ENCODE measurements around the gene TLL1.

The TLL1 gene

DNA sequence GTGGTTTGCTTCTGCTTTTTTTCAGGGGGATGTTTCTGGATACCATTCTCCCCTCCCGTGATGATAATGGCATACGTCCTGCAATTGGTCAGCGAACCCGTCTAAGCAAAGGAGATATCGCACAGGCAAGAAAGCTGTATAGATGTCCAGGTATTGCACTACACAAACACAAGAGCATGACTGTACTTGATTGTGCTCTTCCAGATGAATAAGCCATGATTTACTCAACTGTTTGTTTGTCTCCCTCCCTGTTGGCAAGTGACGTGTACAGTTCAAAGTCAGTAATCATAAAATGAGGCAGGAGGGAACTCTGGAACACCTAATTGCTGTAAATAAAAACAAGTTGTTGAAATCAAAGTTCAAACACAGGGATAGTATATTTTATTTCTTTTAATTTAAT lies 141.4 kb downstream of the TLL1 start:
- TF ChIP-seq GATA1 (IDR thresholded peaks at IDR 0.05; ENCODE audit: low read depth, low read length) (no peak), POLR2A (IDR thresholded peaks at IDR 0.05; ENCODE audit: low read length) (no peak)
- DNase-seq, result no peak

DNA sequence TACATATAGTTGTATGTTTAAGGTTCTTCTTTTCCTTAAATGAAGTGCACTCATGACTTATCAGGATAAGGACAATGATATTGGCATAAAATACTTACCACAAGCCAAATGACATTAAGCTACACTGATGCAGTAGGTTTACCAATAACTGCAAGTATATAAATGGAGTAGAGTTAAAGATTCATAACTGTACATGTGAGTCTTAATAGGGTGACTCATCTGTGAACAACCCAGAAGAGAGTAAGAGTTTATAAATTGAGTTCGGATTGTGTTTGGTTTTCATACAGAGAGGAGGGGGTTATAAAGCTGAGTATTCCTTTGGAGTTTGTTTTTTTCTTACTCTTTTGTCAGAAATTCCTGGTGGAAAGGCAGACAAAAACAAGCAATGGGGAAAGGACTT lies 144.8 kb downstream of the TLL1 start:
- no peak for TF ChIP-seq POLR2A (IDR thresholded peaks at IDR 0.05; ENCODE audit: low read length)
- no peak for TF ChIP-seq GATA1 (IDR thresholded peaks at IDR 0.05; ENCODE audit: low read depth, low read length)
- no peak for DNase-seq

DNA sequence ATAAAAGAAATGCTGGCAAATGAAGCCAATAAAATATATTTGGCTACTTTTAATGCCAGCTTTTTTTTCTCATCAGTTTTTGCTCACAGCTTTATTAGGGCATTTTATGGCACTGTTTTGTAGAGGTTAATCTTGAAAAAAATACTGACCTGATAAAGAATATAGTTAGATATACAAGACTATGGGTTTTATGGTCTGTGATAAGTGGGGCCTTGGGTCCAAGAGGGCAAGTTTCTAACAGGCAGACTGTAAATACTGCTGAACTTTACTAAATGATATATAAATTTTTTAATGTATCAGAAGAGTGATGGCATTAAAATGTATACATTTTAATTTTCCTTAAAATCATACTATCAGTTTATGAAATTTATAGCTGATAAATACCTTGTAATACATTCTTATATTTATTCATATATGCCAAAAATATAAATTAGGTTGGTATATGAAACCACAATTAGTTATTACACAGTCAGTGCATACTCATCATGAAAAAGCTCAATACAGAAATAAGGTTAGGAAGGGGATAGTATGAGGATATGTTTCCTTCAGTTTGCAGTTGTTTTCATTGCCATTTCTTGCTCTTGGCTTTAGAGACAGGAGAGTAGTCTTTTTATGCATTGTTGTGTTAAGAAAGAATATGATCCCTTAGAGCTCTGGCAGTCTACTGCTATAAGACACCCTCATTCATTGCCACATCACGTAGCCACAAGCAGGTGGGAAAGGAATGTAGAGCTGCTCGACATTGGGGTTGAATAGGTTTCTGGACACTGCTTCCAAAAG lies 146.6 kb downstream of the TLL1 start:
- DNase-seq, result no peak
- TF ChIP-seq GATA1 (IDR thresholded peaks at IDR 0.05; ENCODE audit: low read depth, low read length) (no peak), POLR2A (IDR thresholded peaks at IDR 0.05; ENCODE audit: low read length) (no peak)

DNA sequence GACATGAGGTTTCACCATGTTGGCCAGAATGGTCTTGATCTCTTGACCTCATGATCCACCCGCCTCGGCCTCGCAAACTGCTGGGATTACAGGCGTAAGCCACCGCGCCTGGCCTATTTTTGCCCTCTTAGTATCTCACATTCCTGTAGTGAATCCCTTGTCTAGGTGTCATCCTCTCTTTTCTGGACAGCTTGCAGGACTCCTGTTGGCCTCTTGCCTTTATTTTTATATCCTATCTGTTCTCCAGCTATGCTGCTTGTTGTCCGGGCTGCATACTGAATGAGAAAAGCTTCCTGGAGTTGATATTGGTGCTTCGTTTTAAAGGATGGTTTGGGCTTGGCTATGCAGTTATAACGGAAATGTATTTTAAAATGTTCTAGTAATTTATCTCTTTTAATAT lies 148.6 kb downstream of the TLL1 start:
- no peak for TF ChIP-seq GATA1 (IDR thresholded peaks at IDR 0.05; ENCODE audit: low read depth, low read length)
- no peak for TF ChIP-seq POLR2A (IDR thresholded peaks at IDR 0.05; ENCODE audit: low read length)
- no peak for DNase-seq

DNA sequence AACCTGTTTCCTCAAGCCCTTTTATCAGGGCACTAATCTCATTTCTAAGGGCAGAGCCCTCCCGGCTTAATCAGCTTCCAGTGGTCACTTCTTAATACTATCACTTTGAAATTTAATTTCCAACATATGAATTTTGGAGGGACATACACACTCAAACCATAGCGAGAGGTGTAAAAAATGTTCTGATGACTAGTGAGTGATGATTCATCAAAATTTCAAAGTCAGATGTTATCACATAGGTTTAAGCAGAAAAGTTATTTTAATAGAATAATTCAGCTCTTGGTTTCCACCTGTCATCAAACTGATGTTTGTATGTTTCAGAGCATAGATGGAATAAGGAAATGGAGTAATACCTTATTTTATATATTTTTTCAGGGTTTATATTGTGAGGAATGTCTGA lies 161.9 kb downstream of the TLL1 start:
- no peak for DNase-seq
- TF ChIP-seq POLR2A (IDR thresholded peaks at IDR 0.05; ENCODE audit: low read length) (no peak), GATA1 (IDR thresholded peaks at IDR 0.05; ENCODE audit: low read depth, low read length) (no peak)

DNA sequence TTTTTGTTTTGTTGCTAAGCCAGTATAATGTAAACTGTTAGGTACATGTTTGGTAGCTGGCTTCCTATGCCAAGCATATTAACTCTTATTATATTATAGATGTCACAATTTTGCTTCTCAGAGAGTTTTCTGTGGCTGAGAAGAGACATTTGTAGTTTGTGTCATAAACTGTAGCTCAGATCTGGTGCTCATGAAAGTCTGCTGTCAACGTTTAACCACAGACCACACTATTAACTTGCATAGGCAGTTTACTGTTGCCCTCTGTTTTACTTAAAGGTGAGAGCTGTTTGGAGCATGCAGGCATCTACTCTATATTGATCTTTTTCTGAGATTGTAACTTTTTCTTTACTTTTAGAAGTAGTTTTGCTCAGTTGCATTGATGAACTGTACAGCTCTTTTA lies 166.8 kb downstream of the TLL1 start:
- no peak for DNase-seq
- TF ChIP-seq POLR2A (IDR thresholded peaks at IDR 0.05; ENCODE audit: low read length) (no peak), GATA1 (IDR thresholded peaks at IDR 0.05; ENCODE audit: low read depth, low read length) (no peak)

DNA sequence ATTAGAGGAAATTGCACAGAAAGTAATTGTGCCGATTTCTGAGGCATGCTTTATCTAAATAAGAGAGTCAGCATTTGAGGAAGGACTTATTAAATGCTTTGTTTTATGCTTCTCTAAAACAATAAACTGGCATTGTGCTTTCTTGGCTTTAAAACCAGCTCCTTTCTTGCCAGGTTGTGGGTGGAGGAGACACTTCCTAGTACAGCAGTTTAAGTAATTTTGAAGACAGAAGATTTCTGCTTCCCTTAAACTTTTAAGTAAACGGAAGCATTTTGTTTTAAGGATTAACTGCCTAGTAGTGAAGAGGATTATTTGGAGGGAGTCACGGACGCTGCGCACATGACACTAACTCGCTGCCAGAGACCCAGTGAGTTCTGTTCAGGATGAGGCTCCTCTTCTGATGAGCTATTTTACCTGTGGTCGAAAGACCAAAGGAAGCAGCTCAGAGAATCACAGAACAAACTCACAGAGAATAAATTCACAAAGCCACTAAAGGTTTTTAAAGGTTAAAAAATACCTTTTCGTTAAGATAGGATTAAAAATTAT lies 169.5 kb downstream of the TLL1 start:
- TF ChIP-seq POLR2A (IDR thresholded peaks at IDR 0.05; ENCODE audit: low read length), result no peak
- TF ChIP-seq GATA1 (IDR thresholded peaks at IDR 0.05; ENCODE audit: low read depth, low read length), result no peak
- DNase-seq, result no peak

DNA sequence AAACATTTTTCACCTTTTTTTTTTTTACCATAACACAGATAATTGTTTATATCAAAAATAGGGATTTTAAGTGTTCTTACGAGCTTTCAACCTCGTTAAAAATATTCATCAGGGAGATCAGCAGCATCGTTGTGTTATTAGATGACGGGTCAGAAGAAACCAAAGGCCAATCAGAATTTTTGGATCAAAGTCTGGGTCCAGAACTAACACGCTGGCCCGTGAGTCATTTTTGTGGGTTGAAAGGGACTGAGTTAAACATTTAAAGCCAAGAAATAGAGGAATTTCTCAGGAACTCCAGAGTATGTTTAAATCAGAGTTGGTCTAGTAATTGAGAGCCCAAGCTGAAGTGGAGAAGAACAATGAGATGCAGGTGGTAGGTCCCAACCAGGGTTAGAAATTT lies 170.8 kb downstream of the TLL1 start:
- DNase-seq, result no peak
- TF ChIP-seq POLR2A (IDR thresholded peaks at IDR 0.05; ENCODE audit: low read length), result no peak
- TF ChIP-seq GATA1 (IDR thresholded peaks at IDR 0.05; ENCODE audit: low read depth, low read length), result no peak

DNA sequence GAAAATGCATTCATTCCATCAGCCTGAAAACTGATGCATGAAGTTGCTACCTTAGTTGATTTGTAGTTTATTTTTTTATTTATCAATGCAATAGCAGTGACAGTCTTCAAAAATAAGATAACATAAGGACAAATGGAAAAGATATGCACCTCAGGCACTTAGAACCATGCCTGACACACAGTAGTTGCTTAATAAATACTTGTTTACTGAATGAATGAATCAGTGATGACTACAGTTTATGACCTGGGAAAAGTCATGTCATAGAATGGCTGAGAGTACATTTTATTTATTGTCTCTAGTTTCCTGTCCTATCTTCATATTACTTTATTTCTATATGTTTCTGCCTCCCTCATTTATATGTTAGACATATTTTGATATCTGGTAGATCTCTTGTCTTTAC lies 171.8 kb downstream of the TLL1 start:
- DNase-seq, result no peak
- TF ChIP-seq GATA1 (IDR thresholded peaks at IDR 0.05; ENCODE audit: low read depth, low read length), result no peak
- TF ChIP-seq POLR2A (IDR thresholded peaks at IDR 0.05; ENCODE audit: low read length), result no peak

DNA sequence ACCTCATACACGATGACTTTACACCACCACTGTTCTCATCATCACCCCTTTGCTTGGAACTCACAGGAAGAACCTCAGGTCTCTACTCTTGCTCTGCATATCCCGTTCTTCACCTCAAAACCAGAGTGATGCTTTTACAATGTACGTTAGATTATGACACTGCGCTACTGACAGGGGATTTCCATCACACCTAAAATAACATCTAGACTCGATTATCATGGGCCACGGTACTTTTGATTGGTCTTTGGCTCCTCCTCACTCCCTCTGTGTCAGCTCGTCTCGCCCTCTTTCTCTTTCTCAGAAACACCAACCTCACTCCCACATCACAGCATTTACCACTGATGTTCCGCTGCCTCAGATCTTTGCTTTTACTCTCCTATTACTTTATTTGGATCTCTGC lies 172.4 kb downstream of the TLL1 start:
- no peak for DNase-seq
- TF ChIP-seq POLR2A (IDR thresholded peaks at IDR 0.05; ENCODE audit: low read length) (no peak), GATA1 (IDR thresholded peaks at IDR 0.05; ENCODE audit: low read depth, low read length) (no peak)

DNA sequence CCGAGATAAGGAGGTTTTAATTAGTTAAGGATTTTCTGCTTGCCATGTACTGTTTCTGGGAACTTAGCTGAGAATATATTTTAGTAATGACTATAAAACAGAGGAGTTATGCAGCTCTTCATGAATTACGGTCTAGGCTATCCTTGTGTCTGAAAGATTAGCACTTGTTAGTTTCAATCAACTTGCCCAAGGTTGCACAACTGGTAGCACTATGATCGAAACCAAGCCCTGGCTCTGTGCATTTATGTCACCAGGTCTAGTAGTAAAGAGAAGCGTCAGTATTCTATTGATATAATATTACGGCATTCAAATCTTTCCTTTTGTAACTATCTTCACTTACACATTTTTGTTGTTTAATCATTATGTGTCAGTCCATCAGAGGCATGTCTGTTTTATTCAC lies 176.0 kb downstream of the TLL1 start:
- DNase-seq, result no peak
- TF ChIP-seq POLR2A (IDR thresholded peaks at IDR 0.05; ENCODE audit: low read length) (no peak), GATA1 (IDR thresholded peaks at IDR 0.05; ENCODE audit: low read depth, low read length) (no peak)

DNA sequence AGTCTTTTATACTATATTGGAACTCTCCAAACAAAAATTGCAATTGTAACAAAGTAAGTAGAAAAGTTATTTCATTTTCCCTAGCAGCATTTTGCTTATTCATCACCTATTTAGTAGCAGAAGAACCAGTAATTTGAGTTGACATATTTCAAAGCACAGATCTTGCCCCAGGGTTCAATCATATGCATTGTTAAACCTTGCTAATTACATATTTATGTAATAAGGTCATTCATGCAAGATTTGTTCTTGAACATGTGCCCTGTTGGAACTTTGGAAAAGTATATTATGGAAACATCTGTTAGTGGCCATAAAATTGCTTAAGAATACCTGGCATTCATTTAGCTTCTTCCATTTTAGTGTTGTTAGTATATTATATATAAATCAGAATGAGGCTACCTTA lies 191.7 kb downstream of the TLL1 start:
- DNase-seq, result no peak
- TF ChIP-seq POLR2A (IDR thresholded peaks at IDR 0.05; ENCODE audit: low read length), result no peak
- no peak for TF ChIP-seq GATA1 (IDR thresholded peaks at IDR 0.05; ENCODE audit: low read depth, low read length)

DNA sequence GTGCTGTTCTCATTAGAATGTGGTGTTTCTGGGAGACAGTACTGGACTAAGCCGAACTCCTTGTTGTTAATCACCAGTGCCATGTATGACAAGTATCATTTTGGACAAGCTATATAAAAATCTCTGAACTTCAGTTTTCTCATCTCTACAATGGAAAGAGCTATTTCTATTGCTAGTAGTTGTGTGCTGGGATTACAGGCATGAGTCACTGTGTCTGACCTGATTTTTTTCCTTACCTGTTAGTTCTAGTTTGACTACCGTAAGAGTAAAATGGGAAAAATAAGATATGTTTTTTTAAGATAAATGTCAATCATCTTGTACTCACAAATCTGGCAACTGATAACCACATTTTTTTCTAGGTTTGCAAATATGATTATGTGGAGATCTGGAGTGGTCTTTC lies 192.3 kb downstream of the TLL1 start:
- TF ChIP-seq GATA1 (IDR thresholded peaks at IDR 0.05; ENCODE audit: low read depth, low read length) (no peak), POLR2A (IDR thresholded peaks at IDR 0.05; ENCODE audit: low read length) (no peak)
- DNase-seq, result no peak

DNA sequence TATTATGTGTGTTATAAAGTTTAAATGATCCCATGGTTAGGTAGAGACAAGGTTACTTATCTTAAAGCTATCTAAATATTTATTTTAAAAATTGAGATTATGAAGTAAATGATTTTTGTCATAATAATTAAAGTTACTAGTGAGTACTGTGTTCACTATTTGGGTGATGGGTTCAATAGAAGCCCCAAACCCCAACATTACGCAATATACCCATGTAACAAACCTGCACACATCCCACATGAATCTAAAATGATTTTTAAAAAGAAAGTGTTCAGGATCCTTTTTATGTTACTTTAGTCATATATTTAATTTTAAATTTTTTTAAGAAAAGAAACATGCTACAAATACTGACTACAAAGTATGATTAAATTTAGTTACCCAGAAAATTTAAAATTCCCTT lies 193.9 kb downstream of the TLL1 start:
- TF ChIP-seq GATA1 (IDR thresholded peaks at IDR 0.05; ENCODE audit: low read depth, low read length), result no peak
- no peak for TF ChIP-seq POLR2A (IDR thresholded peaks at IDR 0.05; ENCODE audit: low read length)
- DNase-seq, result no peak

DNA sequence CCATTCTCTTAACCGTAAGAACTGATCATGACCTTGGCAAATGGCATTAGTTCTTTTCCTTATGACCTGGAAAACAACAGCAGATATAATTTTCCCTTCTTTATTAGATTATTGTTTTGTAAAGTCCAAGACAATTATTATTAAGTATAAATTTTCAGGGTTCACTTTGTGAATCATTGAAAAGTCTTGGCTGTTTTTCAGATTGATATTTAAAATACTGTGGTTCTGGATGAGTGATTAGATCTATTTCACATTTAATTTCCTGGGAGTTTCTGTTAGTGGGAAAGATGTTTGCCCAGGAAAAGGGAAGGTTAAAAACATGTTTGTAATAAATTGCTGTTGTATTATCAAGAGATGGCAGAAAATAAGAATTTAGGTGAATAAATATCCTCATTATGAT lies 194.9 kb downstream of the TLL1 start:
- no peak for DNase-seq
- TF ChIP-seq GATA1 (IDR thresholded peaks at IDR 0.05; ENCODE audit: low read depth, low read length) (no peak), POLR2A (IDR thresholded peaks at IDR 0.05; ENCODE audit: low read length) (no peak)

Data from erythroblast (primary cell).